GM15510 (cell line): ENCODE data around the gene SWI5.

ENCODE experiments used
- POLR2A ChIP-seq: IDR thresholded peaks from 3 replicates; pipeline ENCODE4 v1.6.1; 2011; ENCODE audit warnings: borderline replicate concordance; ENCODE audit not compliant: insufficient read length; ENCODE audit errors: extremely low read depth

The SWI5 gene

GRCh38 chr9:128322404-128323211, 46.5 kb downstream of the SWI5 start, which contains the start of the genes COQ4 and TRUB2:
Gene COQ4 (plus strand): TSS chr9:128322839. CDS start chr9:128322859, 20 bp downstream.
Gene TRUB2 (minus strand): TSS chr9:128322447. CDS start chr9:128322408, 39 bp downstream.
- peak; percentile 79 for TF ChIP-seq POLR2A

DNA sequence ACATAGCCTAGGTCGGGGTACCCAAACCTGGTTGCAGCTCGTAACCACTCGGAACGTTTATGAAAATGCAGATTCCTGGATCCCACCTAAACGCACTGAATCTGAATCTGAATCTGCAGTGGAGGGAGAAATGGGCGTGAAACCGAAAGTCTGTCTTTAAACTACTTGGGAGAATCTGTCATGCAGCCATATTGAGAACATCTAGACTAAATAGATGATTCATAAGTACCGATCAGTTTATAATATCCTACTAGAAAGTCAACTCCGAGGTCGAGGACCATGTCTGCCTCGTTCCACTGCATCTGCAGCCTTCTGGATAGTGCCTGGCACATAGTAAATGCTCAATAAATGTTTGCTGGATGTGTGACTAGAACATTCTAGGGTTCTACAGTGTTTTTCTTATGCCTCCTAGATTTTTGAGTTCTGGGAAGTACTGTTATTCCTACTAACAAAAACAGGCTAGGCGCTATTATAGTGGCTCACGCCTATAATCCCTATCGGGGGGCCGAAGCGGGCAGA, 47.2 kb downstream of the SWI5 start:
- no peak for TF ChIP-seq POLR2A

GRCh38 chr9:128323791-128324190, 47.7 kb downstream of the SWI5 start:
- TF ChIP-seq POLR2A = no peak

GRCh38 chr9:128324401-128324800, 48.3 kb downstream of the SWI5 start:
- TF ChIP-seq POLR2A = no peak

GRCh38 chr9:128325629-128326028, 49.6 kb downstream of the SWI5 start:
- TF ChIP-seq POLR2A = no peak

DNA sequence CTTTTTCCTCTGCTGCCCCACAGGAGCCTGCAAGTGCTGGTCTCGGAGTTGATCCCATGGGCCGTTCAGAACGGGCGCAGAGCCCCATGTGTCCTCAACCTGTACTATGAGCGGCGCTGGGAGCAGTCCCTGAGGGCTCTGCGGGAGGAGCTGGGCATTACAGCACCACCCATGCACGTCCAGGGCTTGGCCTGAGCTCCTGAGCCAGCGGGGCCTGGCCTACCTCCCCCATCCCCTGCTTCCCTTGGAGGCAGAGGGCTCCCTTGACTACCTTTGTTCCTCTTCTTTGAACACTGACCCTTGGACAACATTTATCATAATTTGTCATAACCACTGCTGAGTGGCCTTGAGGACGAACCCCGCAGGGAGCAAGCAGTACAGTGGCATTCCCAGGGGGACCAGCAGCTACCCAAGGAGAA, 57.4 kb downstream of the SWI5 start:
- TF ChIP-seq POLR2A = no peak

DNA sequence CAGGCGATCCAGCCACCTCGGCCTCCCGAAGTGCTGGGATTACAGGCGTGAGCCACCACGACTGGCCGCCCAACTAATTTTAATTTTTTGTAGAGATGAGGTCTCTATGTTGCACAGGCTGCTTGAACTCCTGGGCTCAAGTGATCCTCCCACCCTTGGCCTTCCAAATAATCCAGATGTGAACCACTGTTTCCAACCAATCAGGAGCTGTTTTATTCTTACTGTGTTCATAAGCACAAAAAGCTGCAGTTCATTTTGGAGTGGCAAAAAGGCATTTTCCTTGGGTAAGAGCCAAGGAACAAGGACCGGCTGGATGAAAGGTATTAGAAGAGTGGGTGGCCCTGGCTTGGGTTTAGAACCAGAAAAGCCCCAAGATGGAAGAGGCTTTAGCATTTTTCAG, 59.1 kb downstream of the SWI5 start:
- no peak for TF ChIP-seq POLR2A

DNA sequence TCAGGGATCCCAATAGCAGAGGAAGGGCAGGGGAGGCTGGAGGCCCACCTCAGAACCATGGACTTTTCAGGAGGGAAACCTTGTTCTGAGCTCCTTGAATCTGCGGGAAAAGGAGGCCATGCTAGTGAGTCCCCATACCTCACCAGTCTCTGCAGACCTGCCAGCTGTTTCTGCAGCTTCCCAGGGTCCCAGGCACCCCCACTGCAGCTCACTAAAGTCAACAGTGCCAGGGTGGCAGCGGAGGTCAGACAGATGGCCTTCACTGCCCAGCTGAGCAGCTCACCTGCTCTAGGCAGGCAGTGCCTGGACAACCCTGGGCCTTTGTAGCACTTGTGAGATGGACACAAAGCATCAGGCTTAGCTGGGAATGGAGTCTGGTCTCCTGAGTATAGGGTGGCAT, 59.8 kb downstream of the SWI5 start:
- TF ChIP-seq POLR2A = no peak

- TF ChIP-seq POLR2A = no peak
Observed at GRCh38 chr9:128337936-128338335, 61.9 kb downstream of the SWI5 start.
